ENCODE results near the gene B4GALNT2.

Gene B4GALNT2

GRCh38 chr17:49223517-49224197 is 91.1 kb downstream of the B4GALNT2 start:
- Histone ChIP-seq H3K4me3 (replicated peaks; ENCODE audit: low read depth, low read length) (peak overlapping the region; percentile 2; the same call in 1 of the 2 replicates), H3K36me3 (ENCODE audit: control insufficient read depth, insufficient read depth, low read length) (peaks cover 18% of the 10 kb centered on the region), H3K27me3 (replicated peaks; ENCODE audit: control insufficient read depth, insufficient read depth, low read length) (no peaks in the 10 kb centered on the region)
- TF ChIP-seq CTCF (IDR thresholded peaks at IDR 0.05; ENCODE audit: insufficient read depth, low read length, poor library complexity, severe bottlenecking), result peak; percentile 86
- no peak for DNase-seq (ENCODE audit: extremely low read depth, insufficient read length)

- no peak overlapping the region for H3K4me3 ChIP-seq (replicated peaks; ENCODE audit: low read depth, low read length)
- no peak for TF ChIP-seq CTCF (IDR thresholded peaks at IDR 0.05; ENCODE audit: insufficient read depth, low read length, poor library complexity, severe bottlenecking)
- H3K36me3 ChIP-seq (ENCODE audit: control insufficient read depth, insufficient read depth, low read length), result peaks cover 17% of the 10 kb centered on the region
- no peaks in the 10 kb centered on the region for H3K27me3 ChIP-seq (replicated peaks; ENCODE audit: control insufficient read depth, insufficient read depth, low read length)
- DNase-seq (ENCODE audit: extremely low read depth, insufficient read length), result peak; percentile 69
Measured at GRCh38 chr17:49224198-49224996, 91.8 kb downstream of the B4GALNT2 start.

- no peak overlapping the region for H3K4me3 ChIP-seq (replicated peaks; ENCODE audit: low read depth, low read length)
- DNase-seq (ENCODE audit: extremely low read depth, insufficient read length), result no peak
- no peaks in the 10 kb centered on the region for H3K27me3 ChIP-seq (replicated peaks; ENCODE audit: control insufficient read depth, insufficient read depth, low read length)
- no peak for TF ChIP-seq CTCF (IDR thresholded peaks at IDR 0.05; ENCODE audit: insufficient read depth, low read length, poor library complexity, severe bottlenecking)
- peaks cover 17% of the 10 kb centered on the region for H3K36me3 ChIP-seq (ENCODE audit: control insufficient read depth, insufficient read depth, low read length)
Measured at GRCh38 chr17:49224997-49225337, 92.4 kb downstream of the B4GALNT2 start.

GRCh38 chr17:49225554-49226236 is 93.1 kb downstream of the B4GALNT2 start:
- Histone ChIP-seq H3K36me3 (ENCODE audit: control insufficient read depth, insufficient read depth, low read length) (peaks cover 15% of the 10 kb centered on the region), H3K4me3 (replicated peaks; ENCODE audit: low read depth, low read length) (no peak overlapping the region), H3K27me3 (replicated peaks; ENCODE audit: control insufficient read depth, insufficient read depth, low read length) (no peaks in the 10 kb centered on the region; the same call in 1 of the 2 replicates)
- no peak for TF ChIP-seq CTCF (IDR thresholded peaks at IDR 0.05; ENCODE audit: insufficient read depth, low read length, poor library complexity, severe bottlenecking)
- no peak for DNase-seq (ENCODE audit: extremely low read depth, insufficient read length)
